ENCODE results near the gene CORO2A.

DNA sequence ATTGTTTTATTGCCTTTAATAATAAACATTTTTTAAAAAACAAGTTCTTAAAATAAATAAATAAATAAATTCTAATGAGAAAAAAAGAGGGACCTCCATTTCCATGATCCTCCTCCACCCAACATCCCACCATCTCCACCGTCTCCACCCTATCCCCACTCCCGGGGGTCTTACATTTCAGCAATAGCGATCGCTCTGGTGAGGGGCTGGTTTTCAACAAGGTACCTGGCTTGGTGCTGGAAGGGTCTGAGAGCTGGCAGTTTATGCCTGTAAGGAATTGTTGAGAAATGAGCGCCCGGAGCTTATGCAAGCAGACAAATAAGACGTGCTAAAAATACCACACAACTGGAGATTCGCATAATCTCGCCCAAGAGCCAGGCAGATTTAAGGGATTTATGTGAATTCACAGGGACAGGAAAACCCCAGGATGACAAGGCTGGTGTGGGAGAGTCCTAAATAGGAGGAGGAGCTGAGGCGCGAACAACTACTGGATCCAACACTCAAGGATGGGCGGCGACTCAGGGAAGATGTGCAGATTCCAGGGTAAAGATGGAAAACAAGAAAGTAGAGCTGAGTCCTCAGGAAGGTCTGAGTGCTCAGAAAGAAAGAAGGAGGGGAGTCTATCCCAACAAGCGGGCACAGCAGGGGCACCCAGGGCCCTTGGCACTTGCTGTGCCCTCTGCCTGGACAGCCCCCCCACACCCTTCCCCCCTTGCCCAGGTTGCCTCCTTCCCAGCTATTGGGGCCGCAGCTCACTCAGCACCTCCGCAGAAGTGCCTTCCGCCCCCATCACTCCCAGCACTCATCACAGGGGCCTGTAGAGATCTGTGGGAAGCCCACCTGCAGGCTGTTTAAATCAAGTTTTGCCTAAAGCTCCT, 100.5 kb downstream of the CORO2A start:
- TF ChIP-seq CTCF (conservative IDR thresholded peaks at IDR 0.05) (no peak), ZFX (IDR thresholded peaks at IDR 0.05) (no peak)
